CD4-positive, alpha-beta T cell treated with Interleukin-10 for 1 hour (primary cell): Measurements from ENCODE around the gene DNAAF8.

ENCODE experiments used
- DNase-seq: peaks from one replicate; pipeline ENCODE4 v3.0.0-alpha.2; 2020

Gene DNAAF8

DNA sequence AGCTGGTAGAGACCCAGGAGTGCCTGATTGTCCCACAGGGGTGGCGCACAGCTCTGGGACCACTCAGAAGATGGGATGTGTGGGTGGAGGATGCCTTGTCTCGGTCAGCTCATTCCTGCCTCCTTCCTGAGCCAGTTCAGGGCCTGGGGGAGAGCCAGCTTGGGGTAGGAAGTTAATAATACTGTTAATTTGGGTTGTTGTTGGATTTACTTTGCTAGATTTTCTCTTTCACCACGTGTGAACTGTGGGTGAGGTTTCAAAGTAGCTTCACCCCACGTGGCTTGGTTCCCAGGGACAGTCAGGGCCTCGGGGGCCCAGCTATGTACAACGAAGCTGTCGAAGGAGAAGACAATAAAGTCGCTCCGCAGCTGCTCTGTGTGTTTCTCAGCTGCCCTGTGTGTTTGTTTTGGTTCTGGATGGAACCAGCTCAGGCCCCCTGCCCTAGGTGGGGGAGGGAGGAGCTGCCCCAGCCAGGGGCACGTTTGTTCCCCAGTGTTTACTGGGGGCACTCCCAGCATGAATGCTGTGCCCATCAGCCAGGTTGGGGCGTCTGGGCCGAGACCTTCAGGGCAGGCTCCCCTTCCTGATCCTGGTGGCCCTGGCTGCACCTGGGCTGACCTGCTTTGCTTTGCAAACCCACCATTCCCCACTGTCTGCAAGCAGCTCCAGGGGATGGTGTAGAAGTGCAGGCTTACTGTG, 38.7 kb upstream of the DNAAF8 start:
- no peak for DNase-seq

DNA sequence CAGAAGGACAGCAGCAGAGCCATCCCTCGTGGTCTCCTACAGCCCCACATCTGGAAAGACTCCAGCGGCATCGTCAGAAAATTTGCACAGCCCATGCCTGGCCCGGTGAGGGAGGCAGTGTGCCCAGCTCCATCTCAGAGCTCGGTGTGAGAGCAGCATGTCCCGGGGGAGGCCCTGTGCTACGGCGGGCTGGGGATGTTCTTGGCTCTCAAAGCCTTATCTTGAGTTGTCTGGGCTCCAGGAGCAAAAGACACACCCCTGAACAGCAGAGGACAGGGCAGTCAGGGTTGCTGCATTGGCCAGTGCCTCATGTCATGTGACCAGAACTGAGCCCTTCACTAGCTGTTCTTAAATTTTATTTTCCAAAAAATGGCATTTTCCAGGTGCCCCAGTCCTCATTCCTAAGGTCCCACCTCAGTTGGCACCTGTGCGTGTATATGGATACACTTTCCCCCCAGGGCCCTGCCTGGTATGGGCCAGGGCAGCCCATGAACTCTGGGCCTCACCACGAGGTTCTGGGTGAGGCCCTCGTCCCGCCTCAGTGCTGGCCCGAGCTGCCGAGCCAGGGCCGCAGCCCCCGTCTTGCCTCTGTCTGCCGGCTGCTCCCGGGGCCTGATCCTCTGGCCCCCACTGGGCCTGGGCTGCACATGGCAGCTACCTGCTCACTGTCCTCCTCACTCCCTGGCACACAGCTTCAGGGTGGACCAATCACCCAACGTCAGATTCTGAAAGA, 38.0 kb upstream of the DNAAF8 start:
- no peak for DNase-seq

- no peak for DNase-seq
These were observed 37.2 kb upstream of the DNAAF8 start for GRCh38 chr16:4696905-4697847.

GRCh38 chr16:4697848-4698291, 36.5 kb upstream of the DNAAF8 start:
- DNase-seq: no peak

- DNase-seq: no peak
These were observed 35.9 kb upstream of the DNAAF8 start for GRCh38 chr16:4698321-4699045.

DNA sequence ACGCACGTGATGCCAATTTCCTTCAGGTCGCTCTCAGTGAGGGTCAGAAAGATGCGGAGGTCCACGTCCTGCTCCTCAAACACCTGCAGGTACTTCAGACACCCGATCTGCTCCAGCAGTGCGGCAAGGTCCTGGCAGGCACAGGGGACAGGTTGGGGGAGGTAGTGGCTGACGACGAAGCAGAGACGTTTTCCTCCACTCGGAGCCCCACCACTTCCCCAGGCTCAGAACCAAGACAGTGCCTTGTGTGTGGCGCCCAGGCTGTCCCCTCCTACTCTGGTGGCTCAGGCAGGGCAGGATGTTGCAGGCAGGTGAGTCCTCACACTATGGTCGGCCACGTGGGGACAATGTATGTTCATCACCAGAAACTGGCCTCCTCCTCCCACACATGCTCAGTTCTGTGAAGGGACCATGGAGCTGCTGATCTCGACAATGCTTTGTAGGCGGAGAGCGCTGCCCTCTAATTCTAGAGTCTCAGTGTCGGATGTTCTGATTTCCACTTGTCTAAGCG, 35.2 kb upstream of the DNAAF8 start:
- no peak for DNase-seq

GRCh38 chr16:4700380-4700996, 33.8 kb upstream of the DNAAF8 start:
- peak; percentile 26 for DNase-seq

GRCh38 chr16:4700997-4701743, 33.2 kb upstream of the DNAAF8 start:
- no peak for DNase-seq

DNA sequence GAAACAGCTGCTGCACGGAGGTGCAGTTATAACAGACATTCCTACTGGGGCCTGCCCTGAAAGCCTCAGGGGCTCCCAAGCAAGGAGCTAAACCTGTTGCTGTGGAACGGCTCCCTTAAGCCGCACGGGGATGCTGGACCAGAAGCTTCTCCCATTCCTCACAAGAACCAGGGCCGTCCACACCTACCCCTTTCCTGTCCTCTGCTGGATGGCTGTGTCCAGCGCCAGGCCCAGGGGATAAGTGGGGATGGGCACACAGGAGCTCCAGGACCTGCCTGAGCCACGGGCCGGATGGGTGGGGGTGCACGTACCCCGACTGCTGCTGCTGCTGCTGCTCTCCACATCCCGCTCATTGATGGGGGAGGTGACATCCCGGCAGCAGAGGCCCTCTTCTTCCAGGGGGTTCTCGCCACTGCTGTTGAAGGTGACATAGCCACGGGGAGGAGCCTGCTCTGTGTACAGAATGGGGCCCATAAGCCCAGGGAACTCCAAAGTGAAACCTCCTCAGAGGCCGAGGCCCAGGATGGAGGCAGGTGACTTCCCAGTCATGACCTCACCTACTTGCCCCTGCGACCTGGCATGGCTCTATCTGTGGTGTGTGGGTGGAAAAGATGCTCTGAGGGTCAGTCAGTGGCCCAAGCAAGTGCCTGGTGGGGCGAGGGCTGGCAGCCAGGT, 32.4 kb upstream of the DNAAF8 start:
- DNase-seq: no peak

DNA sequence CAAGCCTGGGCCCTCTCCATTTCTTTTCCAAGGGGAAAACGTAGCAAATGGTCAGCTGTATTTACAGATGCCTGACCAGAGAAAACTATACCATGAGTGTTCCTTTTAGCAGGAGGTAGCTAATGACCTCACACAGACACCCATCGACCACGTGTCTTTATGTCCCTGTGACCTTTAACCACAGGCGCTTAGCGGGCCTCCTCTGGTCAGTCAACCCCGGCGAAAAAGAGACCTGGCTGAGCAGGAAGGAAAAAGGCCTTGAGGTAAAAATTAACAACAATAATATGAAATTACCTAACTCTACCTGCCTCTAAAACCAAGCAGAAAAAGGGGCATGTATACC, 31.9 kb upstream of the DNAAF8 start:
- no peak for DNase-seq

- DNase-seq: no peak
These were observed 30.4 kb upstream of the DNAAF8 start for GRCh38 chr16:4703906-4704305.

DNA sequence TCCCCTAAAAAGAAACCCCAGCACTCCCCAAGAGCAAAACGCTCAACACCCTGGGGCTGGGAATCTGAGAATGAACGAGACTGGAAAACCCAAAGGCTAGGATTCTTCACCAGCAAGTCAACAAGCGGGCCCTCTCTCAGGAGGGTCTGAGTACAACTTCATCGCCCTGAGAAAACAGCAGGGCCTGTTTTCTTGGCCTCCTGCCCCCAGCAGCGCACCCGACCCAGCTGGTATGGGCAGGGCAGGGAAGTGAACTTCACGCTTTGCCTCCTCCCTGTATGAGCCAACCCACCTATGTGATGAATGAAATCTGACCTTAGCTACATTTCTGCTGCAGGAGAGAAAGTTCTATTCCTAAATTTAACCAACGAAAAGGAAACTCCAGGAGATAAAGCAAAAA, 29.8 kb upstream of the DNAAF8 start:
- no peak for DNase-seq

GRCh38 chr16:4704913-4705312, 29.4 kb upstream of the DNAAF8 start:
- no peak for DNase-seq

DNA sequence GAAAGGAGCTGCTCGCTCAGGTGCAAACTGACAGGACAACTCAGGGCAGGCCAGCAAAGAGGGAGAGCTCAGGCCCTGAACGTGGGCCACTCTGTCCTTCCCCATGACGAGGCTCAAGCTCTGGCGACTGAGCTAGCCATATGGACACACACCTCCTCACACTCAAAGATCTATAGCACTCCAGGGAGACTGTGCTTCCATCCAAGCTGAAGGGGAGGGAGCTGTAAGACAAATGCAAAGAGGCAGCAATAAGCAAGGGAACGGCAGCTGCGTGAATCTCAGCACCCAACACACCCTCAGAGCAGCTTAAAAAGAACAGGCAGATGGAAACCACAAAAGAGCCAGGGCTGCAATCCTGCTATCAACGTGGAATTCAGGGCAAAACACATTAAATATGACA, 27.5 kb upstream of the DNAAF8 start:
- DNase-seq: no peak

DNA sequence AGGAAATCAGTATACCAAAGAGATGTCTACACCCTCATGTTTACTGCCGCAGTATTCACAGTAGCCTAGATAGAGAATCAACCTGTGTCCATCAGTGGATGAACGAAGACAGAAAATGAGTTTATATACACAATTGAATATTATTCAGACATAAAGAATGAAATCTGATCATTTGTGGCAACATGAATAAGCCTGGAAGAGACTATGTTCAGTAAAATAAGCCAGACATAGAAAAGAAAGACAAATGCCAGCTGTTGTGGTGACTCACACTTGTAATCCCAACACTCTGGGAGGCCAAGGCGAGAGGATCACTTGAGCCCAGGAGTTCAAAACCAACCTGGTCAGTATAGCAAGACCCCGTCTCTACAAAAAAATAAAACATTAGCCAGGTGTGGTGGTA, 24.9 kb upstream of the DNAAF8 start:
- DNase-seq: no peak

DNA sequence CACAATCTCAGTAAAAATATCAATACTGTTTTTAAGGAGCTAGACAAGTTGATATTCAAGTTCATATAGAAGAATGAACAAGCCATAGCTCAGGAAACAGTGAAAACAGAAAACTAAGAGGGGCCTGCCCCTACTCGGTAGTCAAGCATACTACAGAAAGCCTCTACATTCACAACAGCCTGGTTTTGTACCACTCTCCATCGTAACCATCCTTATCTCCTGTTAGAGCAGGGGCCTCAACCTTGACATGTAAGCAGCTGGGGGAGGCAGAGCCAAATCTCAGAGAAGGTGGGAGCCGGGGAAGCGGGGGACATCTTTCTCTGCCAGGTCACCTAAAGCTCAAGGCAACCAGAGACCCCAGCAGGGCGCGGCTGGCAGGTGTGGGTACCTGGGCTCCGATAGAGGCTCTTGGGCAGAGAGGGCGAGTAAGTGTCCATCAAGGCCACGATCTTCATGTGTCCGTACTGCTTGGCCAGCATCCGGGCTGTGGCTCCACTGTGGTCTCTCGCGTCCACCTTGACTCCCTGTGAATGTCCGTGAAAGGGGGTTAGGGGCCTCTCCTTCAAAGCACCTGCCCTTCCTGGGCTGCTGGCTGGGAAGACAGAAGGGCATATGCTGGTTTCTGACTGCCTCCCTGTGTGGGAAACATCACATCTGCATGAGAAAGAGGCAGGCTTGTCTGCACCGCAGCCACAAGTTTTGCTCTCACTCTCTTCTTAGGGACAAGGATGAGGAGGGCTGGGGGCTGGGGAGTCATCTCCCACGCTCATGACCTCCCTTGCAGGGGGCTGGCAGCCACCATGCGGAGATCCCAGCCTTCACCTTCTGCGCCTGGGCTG, 20.5 kb upstream of the DNAAF8 start:
- no peak for DNase-seq

GRCh38 chr16:4714996-4715395, 19.3 kb upstream of the DNAAF8 start:
- DNase-seq: no peak

- DNase-seq: no peak
These were observed 15.9 kb upstream of the DNAAF8 start for GRCh38 chr16:4718466-4718865.

DNA sequence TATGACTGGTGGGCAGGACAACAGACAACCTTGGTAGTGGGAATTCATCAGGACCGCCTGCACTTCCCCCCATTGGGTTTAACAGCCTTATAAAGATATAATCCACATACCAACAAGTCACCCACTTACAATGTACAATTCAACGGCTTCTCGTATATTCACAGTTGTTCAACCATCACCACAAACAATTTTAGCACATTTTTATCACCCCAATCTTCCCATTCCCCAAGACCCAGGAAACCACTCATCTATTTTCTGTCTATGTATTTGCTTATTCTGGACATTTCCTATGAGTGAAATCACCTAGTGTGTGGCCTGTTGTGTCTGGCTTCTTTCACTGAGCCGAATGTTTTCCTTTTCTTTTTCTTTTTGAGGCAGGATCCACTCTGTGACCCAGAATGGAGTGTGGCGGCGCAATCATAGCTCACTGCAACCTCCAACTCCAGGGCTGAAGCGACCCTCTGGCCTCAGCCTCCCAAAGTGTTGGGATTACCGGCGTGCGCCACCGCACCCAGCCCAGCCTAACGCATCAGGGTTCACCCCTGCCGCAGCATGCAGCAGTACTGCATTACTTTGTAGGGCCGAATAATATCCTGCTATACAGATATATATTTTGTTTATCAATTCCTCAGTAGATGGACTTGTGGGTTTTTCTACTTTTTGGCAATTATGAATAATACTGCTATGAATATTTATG, 11.1 kb upstream of the DNAAF8 start:
- no peak for DNase-seq
